ENCODE data around the gene SCAPER.

DNA sequence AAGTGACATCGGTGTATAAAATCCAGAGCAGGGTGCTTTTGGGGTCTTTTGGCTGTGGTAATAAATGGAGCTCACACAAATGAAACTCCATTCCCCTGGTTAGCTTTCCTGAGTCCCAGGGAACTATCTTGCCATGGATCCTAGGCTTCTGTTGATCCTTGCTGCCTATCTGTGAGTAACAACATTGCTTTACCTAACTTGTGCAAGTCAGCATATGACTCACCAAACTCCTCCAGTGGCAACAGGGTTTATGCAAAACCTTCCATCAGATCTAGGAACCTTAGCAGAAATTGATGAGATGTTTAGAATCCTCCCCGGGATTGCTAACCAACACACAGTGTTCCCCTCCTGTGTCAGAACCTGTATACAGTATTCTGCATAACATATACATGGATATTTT is 105.4 kb downstream of the SCAPER start:
- TF ChIP-seq, protein P1, sequence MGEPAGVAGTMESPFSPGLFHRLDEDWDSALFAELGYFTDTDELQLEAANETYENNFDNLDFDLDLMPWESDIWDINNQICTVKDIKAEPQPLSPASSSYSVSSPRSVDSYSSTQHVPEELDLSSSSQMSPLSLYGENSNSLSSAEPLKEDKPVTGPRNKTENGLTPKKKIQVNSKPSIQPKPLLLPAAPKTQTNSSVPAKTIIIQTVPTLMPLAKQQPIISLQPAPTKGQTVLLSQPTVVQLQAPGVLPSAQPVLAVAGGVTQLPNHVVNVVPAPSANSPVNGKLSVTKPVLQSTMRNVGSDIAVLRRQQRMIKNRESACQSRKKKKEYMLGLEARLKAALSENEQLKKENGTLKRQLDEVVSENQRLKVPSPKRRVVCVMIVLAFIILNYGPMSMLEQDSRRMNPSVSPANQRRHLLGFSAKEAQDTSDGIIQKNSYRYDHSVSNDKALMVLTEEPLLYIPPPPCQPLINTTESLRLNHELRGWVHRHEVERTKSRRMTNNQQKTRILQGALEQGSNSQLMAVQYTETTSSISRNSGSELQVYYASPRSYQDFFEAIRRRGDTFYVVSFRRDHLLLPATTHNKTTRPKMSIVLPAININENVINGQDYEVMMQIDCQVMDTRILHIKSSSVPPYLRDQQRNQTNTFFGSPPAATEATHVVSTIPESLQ (CRISPR knock-in tag; IDR thresholded peaks at IDR 0.05), result no peak
- TF ChIP-seq, protein P2, sequence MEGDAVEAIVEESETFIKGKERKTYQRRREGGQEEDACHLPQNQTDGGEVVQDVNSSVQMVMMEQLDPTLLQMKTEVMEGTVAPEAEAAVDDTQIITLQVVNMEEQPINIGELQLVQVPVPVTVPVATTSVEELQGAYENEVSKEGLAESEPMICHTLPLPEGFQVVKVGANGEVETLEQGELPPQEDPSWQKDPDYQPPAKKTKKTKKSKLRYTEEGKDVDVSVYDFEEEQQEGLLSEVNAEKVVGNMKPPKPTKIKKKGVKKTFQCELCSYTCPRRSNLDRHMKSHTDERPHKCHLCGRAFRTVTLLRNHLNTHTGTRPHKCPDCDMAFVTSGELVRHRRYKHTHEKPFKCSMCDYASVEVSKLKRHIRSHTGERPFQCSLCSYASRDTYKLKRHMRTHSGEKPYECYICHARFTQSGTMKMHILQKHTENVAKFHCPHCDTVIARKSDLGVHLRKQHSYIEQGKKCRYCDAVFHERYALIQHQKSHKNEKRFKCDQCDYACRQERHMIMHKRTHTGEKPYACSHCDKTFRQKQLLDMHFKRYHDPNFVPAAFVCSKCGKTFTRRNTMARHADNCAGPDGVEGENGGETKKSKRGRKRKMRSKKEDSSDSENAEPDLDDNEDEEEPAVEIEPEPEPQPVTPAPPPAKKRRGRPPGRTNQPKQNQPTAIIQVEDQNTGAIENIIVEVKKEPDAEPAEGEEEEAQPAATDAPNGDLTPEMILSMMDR (IDR thresholded peaks at IDR 0.05), result no peak
- no peak for TF ChIP-seq TCF7 (CRISPR knock-in tag; IDR thresholded peaks at IDR 0.05; ENCODE audit: low read depth)
- TF ChIP-seq, protein P3, sequence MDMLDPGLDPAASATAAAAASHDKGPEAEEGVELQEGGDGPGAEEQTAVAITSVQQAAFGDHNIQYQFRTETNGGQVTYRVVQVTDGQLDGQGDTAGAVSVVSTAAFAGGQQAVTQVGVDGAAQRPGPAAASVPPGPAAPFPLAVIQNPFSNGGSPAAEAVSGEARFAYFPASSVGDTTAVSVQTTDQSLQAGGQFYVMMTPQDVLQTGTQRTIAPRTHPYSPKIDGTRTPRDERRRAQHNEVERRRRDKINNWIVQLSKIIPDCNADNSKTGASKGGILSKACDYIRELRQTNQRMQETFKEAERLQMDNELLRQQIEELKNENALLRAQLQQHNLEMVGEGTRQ (CRISPR knock-in tag; IDR thresholded peaks at IDR 0.05), result no peak
- no peak for TF ChIP-seq SMAD4 (CRISPR knock-in tag; IDR thresholded peaks at IDR 0.05)
- TF ChIP-seq FOXP1 (CRISPR knock-in tag; IDR thresholded peaks at IDR 0.05; ENCODE audit: borderline replicate concordance), result no peak
- TF ChIP-seq ZNF317 (CRISPR knock-in tag; IDR thresholded peaks at IDR 0.05; ENCODE audit: borderline replicate concordance, low read depth), result no peak
- TF ChIP-seq, protein P4, sequence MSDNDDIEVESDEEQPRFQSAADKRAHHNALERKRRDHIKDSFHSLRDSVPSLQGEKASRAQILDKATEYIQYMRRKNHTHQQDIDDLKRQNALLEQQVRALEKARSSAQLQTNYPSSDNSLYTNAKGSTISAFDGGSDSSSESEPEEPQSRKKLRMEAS (CRISPR knock-in tag; IDR thresholded peaks at IDR 0.05), result no peak

All from WTC11 (cell line).